ENCODE measurements around the gene HOMER2.
"Not testable (repeated sequence)": the region's sequence is repeated elsewhere in the genome, so short reads cannot be mapped to it uniquely, and the experiment has no call there.

The HOMER2 gene

DNA sequence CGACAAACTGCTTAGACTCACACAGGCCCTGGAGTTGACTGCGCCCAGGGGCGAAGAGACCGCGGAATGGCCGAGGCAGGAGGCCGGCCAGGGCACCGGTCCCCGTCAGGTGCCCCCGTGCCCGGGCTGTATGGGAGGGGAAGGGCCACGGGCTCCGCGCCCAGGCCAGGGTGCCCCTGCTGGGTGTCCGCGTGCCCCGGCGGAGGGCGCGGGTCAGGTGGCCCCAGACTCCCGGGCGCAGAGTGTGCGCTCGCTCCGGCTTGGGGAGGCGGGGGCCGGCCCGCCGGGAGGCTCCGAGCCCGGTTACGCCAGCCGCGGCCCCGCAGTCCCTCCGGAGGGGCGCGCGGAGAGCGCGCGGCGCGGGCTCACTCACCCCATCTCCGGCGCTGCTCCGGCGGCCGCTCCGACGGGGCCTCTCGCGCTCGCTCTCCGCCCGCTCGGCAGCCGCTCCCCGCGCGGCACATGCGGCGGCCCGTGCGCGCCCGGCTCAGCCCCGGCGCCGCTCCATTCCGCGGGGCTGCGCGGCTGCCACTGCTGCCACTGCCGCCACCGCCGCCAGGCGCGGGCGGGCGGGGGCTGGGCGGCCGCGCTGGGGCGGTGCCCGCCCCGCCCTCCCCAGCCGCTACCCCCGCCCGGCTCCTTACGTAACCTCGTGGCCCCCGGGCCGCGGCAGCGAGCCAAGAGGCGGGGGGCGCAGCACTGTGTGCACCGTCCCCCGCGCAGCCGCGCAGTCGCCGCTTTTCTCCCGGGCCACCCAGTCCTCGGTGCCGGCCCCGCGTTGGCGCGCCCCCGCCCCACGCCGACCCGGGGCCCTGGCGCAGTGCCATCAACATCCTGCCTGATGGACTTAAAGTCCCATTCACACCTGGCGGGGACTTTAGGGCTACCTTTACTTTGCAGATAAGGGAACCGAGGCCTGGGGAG, at the start of gene HOMER2:
Gene HOMER2 (minus strand): TSS at position 563 of the 924 bp plus-strand sequence. CDS start 185 bp downstream, at position 378.
- no peak for DNase-seq (ENCODE audit: low read depth in 2 of 2)

DNA sequence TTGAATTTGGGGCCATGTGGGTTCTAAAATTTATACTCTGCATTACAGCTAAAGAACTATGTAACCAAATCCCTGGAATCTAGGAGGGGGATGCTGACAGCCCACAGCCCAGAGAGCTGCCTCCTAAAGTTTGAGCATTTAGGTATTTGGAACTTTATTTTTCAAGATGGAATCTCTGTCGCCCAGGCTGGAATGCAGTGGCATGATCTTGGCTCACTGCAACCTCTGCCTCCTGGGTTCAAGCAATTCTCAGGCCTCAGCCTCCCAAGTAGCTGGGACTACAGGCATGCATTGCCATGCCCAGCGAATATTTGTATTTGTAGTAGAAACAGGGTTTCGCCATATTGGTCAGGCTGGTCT, 48.1 kb upstream of the HOMER2 start:
- not testable (repeated sequence) for DNase-seq (ENCODE audit: low read depth in 2 of 2)

DNA sequence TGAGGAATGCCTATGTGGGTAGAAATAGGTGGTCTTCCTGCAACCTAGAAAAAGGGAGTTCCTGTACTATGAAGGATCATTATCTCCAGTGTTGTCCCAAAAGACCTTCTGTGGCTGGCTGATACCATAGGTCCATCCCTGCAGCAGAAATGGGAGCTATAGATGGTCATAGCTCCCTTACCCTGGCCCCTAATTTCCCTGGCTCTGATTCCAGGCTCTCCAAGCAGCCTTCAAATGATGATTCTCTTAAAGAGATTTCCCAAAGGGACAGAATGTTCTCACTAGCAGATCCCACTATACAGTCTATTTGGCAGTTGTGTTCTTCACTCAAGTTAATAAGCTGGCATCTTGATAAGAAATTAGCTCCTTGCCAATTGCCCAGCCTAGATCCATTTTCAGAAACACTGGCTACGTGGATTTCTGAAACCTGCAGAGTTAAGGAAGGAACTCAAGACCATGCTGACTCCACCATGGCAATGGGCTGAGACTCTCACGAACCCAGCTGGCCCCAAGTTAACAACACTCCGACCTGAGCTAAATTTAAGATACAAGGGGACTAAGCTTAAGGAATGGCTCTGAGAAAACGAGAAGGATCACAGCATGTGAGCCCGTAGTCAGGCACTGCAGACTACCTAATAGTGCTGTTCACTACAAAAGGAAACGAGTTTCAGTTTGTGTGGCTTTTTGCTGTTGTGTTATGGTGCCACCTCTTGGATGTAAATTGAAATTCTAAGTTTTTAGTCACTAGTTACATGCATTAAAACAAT, 47.6 kb upstream of the HOMER2 start:
- DNase-seq (ENCODE audit: low read depth in 2 of 2): no peak

DNA sequence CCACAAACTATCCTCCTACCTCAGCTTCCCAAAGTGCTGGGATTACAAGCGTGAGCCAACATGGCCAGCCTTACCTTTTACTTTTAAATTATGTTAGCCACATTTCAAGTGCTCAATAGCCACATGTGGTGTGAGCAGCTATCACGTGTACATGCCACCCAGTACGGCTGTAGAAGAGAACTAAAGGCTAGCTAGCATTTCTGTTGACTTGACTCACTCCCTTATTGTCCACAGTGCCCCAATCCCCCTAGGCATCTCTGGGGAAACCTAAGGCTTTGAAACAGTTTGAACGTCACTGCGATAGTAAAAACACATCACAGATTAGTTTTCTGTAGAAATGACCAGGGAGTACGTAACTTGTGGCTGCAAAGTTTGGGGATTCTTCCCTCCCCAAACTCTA, 46.9 kb upstream of the HOMER2 start:
- DNase-seq (ENCODE audit: low read depth in 2 of 2): no peak

DNA sequence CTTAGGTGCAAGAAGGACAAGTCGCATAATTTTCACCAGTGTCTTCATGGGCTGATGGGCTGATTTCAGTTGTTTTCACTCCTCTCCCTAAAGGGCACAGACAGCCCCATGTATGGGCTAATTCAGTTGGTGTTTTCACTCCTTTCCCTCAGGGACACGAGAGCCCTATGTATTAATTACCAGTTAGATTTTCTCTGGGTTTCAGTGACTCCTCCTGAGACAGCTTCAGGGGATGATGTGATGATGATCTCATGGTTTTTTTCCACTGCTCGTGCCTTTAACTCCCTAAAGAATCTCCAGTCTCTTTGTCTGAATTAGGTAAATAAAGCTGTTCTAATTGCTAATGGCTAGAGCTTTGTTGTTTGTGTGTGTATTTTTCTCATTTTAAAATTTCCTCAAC, 43.4 kb upstream of the HOMER2 start:
- no peak for DNase-seq (ENCODE audit: low read depth in 2 of 2)

DNA sequence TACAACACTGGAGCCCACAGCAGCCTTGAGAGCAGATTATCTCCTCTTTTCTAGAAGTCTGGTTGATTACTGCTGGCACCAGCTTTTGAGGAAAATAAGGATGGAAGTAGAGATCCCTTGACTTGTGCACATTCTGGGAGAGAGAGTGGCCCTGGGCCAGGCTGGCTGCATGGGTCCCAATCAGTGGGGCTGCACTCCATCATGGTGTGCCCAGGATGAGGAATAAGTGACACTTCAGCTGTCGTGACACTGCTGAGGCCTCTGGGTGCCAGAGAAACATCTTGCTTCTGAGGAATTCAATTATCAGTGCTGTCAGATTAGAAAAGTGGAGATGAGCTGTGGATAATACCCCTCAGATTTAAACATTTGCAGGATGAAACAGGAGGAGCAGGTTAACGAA, 42.6 kb upstream of the HOMER2 start:
- DNase-seq (ENCODE audit: low read depth in 2 of 2): no peak

DNA sequence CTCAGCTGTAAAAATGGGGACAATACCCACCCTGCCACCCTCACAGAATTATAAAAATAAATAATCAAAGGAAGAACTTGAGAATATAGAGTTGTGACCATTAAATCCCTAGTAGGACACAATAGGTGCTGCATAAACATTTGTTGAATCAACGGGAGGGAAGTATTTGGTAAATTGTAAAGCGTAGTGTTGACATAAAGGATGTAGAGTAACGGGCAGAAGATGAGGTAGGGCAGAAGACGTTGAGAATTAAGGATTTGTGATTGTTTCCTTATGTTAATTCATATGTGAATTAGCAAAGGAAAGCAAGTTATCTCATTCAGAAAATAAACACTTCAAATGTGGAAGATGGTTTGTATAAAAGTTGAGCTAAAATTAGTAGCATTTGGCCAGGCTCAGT, 40.6 kb upstream of the HOMER2 start:
- no peak for DNase-seq (ENCODE audit: low read depth in 2 of 2)

DNA sequence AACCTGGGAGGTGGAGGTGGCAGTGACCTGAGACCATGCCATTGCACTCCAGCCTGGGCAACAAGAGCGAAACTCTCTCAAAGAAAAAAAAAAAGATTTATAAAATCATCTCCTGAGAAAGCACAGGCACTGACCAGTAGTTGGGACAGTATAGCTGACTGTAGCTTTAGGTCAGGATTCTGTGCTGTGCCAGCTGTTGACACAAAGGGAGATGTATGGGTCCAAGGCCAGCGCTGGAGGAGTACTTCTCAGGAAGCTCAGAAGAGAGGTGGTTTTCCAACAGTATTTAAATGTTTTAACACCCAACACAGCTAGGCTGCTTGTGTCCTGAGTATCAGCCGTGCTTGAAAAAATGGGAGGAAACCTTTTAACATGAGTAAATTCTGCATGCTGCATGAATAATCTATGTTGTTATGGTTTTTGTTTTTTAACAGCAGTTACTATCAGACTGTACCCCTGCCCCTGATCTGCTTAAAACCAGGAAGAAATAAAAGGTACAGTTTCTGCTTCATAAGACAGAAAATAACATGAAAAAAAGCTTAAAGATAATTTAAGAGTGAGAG, 40.0 kb upstream of the HOMER2 start:
- no peak for DNase-seq (ENCODE audit: low read depth in 2 of 2)

DNA sequence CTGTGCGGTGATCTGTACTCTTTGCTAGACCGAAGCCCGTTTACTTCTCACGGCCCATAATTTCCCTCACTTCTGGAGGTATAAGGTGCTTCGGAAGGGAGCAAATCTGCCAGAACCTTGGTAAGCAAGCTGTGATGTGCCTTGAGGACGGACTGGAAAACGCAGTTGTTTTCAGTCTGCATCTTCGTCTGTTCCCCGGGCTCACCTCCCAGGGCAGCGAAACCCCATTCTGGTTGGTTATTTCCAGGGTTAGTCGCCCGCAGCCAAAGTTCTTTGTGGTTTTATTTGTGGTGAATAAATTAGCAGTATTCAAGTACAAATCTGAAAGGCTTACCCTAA, 33.9 kb upstream of the HOMER2 start:
- DNase-seq (ENCODE audit: low read depth in 2 of 2): no peak

DNA sequence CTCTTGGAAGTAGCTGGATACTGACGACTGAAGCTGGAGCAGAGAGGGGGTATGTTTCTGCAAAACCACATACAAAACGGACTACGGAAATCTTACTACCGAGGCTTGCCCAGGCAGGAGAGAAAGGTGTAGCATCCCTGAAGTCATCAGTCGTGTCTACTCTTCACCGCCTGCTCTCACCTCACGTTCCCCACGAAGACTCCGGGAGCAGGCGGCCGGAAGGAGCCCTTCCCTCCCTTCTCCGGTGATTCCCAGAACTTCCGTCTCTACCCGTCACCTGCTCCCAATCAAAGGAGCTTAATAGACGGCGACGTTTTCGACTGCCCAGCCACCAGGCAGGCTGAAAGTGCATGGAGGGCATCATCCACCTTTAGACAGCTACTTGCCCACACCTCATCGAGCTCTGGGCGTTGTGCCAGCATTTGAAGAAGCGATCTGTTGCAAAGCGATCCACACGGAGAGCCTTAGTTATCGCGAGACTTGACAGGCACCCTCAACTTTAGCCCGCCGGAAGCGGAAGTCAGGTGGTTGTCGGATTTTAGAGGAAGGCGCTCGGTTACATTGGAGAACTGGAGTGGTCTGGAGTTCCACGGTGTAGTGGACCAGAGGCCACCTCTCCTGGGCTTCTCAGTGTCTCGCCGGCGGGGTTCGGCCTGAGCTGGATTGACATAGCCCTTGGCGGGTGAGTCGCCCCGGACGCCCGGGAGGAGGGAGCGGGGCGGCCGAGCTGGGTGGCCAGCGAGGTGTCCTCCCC, 33.3 kb upstream of the HOMER2 start, which contains the start of gene RAMAC:
Gene RAMAC (plus strand): TSS at position 523 of the 754 bp plus-strand sequence. CDS start 2,809 bp downstream, outside the sequence.
- peak; percentile 77 to 82 for DNase-seq (ENCODE audit: low read depth in 2 of 2)

DNA sequence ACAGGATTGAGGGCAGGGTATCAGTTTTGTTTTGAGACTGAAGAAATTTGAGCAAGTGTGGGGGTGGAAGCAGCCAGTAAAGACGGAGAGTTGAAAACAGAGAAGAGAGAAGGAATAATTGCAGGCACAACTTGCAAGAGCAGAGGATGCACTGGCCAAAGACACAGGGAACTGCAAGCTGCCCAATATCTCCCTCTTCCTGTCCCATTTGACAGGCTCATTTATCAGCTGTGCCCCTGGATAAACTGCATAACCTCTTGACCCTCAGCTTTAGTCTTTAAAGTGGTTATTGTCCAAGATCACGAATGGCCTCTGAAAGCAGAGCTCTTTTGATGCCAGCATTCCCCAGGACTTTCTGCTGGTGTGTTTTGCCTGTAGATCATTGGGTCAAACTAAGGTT, 28.5 kb upstream of the HOMER2 start:
- DNase-seq (ENCODE audit: low read depth in 2 of 2): no peak

DNA sequence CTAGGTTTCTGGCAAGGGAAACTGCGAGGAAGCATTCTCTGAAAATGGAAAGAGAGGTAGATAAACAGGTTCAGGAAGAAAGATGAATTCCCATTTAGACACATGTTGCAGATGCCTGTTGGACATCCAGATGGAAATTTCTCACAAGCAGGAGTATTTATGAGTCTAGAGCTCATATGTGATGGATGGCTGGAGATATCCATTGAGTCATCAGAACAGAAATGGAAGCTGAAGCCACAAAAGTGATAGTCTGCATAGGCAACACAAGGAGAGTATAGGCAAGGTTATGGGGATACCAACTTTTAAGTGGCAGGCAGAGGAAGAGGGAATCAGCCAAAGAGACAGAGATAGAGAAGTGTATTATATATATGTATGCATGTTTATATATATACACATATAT, 27.2 kb upstream of the HOMER2 start:
- no peak for DNase-seq (ENCODE audit: low read depth in 2 of 2)

DNA sequence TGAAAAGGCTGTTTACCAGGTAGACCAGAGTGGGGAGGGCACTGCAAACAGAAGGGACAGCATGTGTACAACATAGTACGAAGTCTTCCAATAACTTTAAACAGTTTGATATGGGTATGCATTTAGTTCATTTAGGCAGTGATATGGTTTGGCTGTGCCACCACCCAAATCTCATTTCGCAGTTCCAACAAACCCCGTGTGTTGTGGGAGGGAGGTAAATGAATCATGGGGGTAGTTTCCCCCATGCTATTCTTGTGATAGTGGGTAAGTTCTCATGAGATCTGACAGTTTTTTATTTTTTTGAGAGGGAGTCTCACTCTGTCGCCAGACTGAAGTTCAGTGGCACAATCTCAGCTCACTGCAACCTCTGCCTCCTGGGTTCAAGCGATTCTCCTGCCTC, 25.9 kb upstream of the HOMER2 start:
- DNase-seq (ENCODE audit: low read depth in 2 of 2): no peak

DNA sequence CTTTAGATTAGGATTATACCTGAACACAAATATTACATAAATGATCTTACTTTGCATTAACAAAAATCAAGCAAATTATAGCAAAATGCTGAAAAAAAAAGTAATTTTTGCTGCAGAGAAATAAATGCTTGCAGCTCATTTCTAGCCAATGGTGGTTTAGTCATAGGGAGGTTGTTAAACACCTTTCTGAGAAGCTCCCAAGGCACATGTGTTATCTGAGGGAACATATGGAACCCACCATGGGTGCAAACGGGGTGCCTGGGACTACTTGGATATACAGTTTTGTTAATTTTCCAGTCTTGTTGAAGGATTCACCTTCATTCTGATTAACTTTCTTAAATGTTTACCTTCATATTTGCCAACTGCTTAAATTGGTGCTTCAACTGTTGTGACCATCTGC, 24.6 kb upstream of the HOMER2 start:
- DNase-seq (ENCODE audit: low read depth in 2 of 2): no peak

DNA sequence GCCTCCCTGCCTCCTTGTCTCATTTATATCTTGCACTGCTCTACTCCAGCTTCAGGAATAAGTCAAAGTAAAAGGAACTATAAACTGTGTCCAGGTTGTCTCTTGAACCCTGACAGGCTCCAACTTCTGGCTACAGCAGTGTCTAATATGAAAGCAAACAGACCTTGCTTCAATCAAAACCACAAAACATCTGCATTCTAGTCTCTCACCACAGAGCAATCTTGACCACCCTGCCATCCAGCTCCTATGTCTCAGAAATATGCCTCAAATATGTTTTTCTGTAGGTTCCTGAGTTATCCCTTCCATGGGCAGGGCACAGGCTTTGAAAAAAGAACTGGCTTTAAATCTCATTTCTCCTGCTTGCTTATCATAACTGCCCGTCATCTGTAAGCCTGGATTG, 20.5 kb upstream of the HOMER2 start:
- DNase-seq (ENCODE audit: low read depth in 2 of 2): no peak

DNA sequence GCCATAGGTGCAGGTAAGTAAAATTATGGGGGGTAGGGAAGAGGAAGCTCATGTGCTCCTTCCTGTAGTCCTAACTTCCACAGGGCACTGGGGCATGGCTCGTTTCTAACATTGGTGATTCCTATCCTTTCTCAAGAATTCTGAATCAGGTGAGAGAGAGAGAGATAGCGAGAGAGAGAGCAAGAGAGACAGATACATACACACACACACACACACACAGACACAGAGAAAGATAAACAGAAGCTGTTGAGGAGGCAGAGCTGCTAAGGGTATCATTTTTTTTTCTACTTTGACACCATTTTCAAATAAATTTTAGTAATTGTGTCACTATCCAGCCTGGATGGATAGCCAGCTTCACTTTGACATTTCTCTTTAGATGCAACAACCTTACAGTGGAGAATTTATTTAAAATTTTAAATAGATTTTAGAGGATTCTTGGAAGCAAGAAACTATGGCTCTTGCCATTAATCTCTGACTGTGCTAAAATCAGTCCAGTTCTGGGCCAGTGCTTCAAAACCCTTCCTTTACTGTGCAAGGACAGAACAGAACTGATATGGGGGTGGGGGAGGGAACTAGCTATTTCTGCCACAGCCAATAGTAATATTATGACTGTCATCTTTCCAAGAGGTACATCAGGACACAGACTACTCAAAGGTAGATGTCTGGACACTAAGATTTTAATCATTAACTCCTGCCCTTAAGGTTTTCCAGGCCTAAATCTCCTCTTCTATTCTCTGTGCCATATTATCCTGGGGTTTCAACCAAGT, 18.9 kb upstream of the HOMER2 start:
- DNase-seq (ENCODE audit: low read depth in 2 of 2): no peak

DNA sequence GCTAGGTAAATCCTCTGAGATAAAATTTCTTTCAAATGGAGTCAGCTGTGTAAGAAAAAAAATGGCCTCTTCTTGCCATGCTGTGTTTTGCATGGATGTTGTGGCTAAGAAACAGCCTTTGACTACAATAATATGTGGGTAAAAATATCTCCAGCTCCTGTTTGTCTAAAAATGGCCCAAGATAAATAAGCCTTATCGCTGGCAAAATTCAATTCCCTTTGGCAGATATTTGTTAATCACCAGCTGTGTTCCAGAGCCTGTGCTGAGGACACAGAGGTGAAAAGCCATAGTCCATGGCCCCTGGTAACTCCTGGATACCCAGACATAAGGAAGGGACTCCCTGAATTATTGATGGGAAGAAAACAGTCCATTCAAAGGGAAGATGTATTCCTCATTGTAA, 18.2 kb upstream of the HOMER2 start:
- no peak for DNase-seq (ENCODE audit: low read depth in 2 of 2)

DNA sequence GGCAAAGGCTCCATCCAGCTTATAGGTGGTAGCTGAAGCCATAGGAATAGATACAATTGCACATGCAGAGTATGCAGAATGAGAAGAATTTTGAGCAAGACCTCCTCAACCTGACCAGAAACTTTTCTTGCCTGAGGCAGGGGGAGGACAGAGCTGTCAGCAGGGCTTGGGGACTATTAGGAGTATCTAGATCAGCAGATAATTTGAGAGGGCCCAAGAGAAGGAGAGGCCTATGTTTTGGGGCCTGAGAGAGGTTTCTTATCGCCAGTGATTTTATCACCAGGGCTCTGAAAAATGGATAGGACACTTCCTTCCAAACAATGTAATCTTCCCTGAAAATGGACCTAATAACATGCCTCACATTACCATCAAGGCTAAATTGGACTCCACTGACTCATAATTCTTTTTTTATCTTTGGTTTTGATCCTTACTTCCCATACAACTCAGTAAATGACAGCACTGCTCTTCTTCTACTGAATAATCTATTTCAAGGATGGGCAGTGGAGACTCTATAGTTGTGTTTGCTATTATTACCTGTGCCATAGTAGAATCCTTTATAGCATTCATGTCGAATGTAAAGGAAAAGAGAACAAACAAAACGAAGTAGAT, 17.7 kb upstream of the HOMER2 start:
- DNase-seq (ENCODE audit: low read depth in 2 of 2): no peak

DNA sequence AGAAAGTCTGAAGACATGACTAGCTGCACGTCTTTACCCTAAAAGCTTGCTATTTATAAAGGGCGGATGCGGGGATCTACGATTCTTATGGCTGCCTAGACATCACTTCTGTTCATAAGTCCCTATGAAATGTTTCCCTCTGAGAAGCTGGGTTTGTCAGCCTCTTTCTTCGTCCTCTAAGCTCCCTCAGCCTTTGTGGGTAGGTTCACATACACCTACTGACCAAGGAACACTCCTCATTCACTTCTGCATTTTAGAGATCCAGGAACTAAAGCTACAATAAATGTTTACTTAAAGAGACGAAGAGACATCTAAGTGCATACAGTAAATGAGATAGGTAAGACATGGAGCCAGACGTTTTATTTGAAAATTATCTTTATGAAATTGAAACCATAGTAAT, 16.8 kb upstream of the HOMER2 start:
- no peak for DNase-seq (ENCODE audit: low read depth in 2 of 2)

DNA sequence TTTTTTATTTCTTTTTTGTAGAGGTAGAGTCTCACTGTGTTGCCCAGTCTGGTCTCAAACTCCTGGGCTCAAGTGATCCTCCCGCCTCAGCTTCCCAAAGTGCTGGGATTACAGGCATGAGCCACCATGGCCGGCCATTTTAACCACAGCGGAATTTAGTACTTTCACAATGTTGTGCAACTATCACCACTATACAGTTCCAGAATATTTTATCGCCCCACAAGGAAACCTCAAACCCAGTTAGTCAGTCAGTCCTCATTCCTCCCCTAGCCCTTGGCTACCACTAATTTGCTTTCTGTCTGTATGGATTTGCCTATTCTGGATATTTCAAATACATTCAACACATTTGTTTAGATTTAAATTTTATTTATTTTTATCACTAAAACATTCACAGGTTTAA, 15.5 kb upstream of the HOMER2 start:
- no peak for DNase-seq (ENCODE audit: low read depth in 2 of 2)

DNA sequence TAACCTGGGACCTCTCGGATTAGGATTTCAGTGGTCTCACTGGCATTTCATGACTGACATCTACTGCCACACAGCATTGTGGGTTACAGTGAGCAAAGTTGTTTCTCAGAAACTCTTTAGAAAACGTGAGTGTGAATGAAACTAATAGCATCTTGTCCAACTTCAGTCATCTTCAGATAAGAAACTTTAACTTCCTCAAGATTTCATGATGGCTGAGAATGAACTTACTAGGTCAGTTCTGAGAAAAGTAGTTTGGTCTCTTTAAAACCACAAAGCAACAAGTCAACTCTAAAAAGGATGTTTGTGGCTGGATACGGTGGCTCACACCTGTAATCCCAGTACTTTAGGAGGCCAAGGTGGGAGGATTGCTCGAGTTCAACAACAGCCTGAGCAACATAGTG, 14.2 kb upstream of the HOMER2 start:
- no peak for DNase-seq (ENCODE audit: low read depth in 2 of 2)

Data from activated CD4-positive, alpha-beta T cell treated with anti-CD3 and anti-CD28 coated beads for 24 hours (primary cell).